HEK293T (cell line): ENCODE results near the gene FNDC3B.

Experiments used
- CTCF ChIA-PET: fragments of 350-600 bp; formaldehyde crosslinking; extraction: SDS; loops from one replicate; lab custom pipeline; 2021; ENCODE audit warnings: antibody characterized with exemption, inconsistent platforms; lab: Yijun Ruan, JAX
- POLR2A ChIA-PET: fragments of 350-600 bp; formaldehyde crosslinking; extraction: SDS; loops from one replicate; lab custom pipeline; 2020; ENCODE audit warnings: antibody characterized with exemption, inconsistent platforms; lab: Yijun Ruan, JAX
- DNase-seq: peaks from one replicate; pipeline ENCODE4 v3.0.0; 2012; ENCODE audit warnings: mixed read lengths; ENCODE audit errors: extremely low spot score
- ARNT ChIP-seq: fragments of 450-650 bp; IDR thresholded peaks from 2 replicates; pipeline ENCODE4 v1.6.1; 2017; ENCODE audit warnings: mild to moderate bottlenecking
- BHLHE40 ChIP-seq: fragments of 450-650 bp; IDR thresholded peaks from 2 replicates; pipeline ENCODE4 v1.6.1; 2016; ENCODE audit warnings: mild to moderate bottlenecking, moderate library complexity, borderline replicate concordance
- CTBP1 ChIP-seq: fragments of 450-650 bp; IDR thresholded peaks from 2 replicates; pipeline ENCODE4 v1.6.1; 2016; ENCODE audit warnings: borderline replicate concordance
- ELF4 ChIP-seq: fragments of 450-650 bp; IDR thresholded peaks from 2 replicates; pipeline ENCODE4 v1.6.1; 2017; ENCODE audit warnings: antibody characterized with exemption
- FOXA1 ChIP-seq: fragments of 450-650 bp; IDR thresholded peaks from 2 replicates; pipeline ENCODE4 v1.6.1; 2016; ENCODE audit warnings: mild to moderate bottlenecking
- FOXK2 ChIP-seq: fragments of 450-650 bp; IDR thresholded peaks from 2 replicates; pipeline ENCODE4 v1.6.1; 2016; ENCODE audit warnings: mild to moderate bottlenecking
- FOXM1 ChIP-seq: fragments of 450-650 bp; IDR thresholded peaks from 2 replicates; pipeline ENCODE4 v1.6.1; 2017; ENCODE audit warnings: mild to moderate bottlenecking, borderline replicate concordance
- HDGF ChIP-seq: fragments of 450-650 bp; IDR thresholded peaks from 2 replicates; pipeline ENCODE4 v1.6.1; 2017; ENCODE audit warnings: antibody characterized with exemption, borderline replicate concordance
- L3MBTL2 ChIP-seq: fragments of 450-650 bp; conservative IDR thresholded peaks from 2 replicates; pipeline ENCODE4 v1.6.1; 2016; ENCODE audit warnings: mild to moderate bottlenecking
- LEF1 ChIP-seq: fragments of 450-650 bp; IDR thresholded peaks from 2 replicates; pipeline ENCODE4 v1.6.1; 2017; ENCODE audit warnings: mild to moderate bottlenecking, borderline replicate concordance
- NFRKB ChIP-seq: fragments of 450-650 bp; IDR thresholded peaks from 2 replicates; pipeline ENCODE4 v1.6.1; 2016; ENCODE audit warnings: mild to moderate bottlenecking, moderate library complexity
- SP1 ChIP-seq: fragments of 450-650 bp; IDR thresholded peaks from 2 replicates; pipeline ENCODE4 v1.6.1; 2017
- SUZ12 ChIP-seq: fragments of 450-650 bp; IDR thresholded peaks from 2 replicates; pipeline ENCODE4 v1.6.1; 2016; ENCODE audit warnings: mild to moderate bottlenecking
- TARDBP ChIP-seq: fragments of 450-650 bp; IDR thresholded peaks from 2 replicates; pipeline ENCODE4 v1.6.1; 2016
- ZNF384 ChIP-seq: fragments of 450-650 bp; IDR thresholded peaks from 2 replicates; pipeline ENCODE4 v1.6.1; 2016
- TF ChIP-seq, protein P1 (sequence below): fragments of 450-650 bp; IDR thresholded peaks from 2 replicates; pipeline ENCODE4 v1.6.1; 2016

FNDC3B gene

DNA sequence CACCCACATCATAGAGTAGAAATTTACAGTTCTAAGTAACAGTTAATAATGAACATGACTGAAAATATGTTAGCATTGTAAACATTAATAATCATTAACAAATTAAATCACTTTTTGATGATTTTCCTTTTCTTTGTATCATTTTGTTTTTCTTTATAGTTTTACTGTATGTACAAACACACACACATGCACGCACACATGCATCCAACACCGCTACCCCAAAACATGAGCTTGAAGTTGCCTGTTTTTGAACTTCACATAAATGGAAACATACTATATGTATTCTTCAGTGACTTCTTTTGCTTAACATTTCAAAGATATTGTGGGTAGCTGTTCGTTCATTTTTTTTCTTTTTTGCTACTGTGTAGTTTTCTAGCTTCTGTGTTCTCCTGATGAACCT is 123.9 kb downstream of the FNDC3B start:
- ChIA-PET POLR2A (no interaction called here), CTCF (no interaction called here)
- DNase-seq = no peak
- TF ChIP-seq HDGF (no peak), NFRKB (no peak), FOXK2 (no peak), SP1 (no peak), FOXM1 (no peak), LEF1 (no peak), TARDBP (no peak), ARNT (no peak), ELF4 (no peak), L3MBTL2 (no peak), ZNF384 (no peak), FOXA1 (no peak), CTBP1 (no peak), BHLHE40 (no peak)
- TF ChIP-seq, protein P1, sequence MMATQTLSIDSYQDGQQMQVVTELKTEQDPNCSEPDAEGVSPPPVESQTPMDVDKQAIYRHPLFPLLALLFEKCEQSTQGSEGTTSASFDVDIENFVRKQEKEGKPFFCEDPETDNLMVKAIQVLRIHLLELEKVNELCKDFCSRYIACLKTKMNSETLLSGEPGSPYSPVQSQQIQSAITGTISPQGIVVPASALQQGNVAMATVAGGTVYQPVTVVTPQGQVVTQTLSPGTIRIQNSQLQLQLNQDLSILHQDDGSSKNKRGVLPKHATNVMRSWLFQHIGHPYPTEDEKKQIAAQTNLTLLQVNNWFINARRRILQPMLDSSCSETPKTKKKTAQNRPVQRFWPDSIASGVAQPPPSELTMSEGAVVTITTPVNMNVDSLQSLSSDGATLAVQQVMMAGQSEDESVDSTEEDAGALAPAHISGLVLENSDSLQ = no peak

DNA sequence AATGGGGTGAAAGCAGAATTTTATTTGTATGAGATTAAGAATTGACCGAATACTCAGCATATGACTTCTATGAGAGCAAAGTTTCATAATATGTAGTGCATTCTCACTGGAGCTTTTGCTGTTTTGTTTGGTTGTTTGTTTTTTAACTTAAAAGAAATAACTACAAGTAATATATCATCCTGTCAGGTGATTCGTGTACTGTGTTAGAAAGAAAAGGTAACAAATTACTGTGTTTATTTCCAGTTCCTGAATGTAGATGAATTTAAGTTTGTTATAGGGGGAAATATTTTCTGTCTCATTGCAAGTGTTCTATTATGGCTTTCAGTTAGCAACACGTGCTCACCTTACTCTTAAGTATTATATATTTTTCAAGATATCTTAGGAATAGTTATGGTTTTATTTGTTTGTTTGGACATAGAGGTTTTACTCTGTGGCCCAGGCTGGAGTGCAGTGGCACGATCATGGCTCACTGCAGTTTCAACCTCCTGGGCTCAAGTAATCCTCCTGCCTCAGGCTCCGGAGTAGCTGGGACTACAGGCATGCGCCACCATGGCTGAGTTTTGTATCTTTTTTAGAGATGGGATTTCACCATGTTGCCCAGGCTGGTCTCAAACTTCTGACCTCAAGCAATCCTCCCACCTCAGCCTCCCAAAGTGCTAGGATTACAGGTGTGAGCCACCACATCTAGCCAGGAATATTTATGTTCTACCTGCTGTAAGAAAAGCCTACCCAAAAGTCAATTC is 125.4 kb downstream of the FNDC3B start:
- CTCF ChIA-PET = no interaction called here
- TF ChIP-seq LEF1 = no peak
- POLR2A ChIA-PET = no interaction called here

DNA sequence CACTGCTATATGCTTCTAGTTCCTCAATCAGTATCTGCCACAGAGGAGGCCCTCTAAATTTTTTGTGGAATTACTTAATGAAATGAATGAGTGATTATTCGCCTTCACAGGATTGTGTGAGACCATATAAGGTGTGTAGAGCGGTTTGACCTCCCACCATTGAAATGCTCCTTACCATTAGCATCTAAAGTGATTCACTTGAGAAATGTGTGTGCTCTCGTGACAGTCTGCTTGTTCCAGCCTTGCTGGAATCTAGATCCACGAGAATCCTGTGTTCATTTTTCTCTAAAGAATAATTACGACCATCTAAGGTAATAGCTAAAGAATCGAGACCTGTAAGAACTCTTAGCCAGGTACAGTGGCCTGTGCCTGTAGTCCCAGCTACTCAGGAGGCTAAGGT is 126.9 kb downstream of the FNDC3B start:
- DNase-seq = no peak
- POLR2A ChIA-PET = no interaction called here
- CTCF ChIA-PET = no interaction called here
- TF ChIP-seq ARNT (no peak), FOXA1 (no peak), SUZ12 (no peak), SP1 (no peak), L3MBTL2 (no peak), ELF4 (no peak), LEF1 (no peak), HDGF (no peak), TARDBP (no peak), FOXM1 (no peak), FOXK2 (no peak), NFRKB (no peak)
- TF ChIP-seq, protein P1 = no peak

More for the DNA sequence above, 125.4 kb downstream of the FNDC3B start:
- DNase-seq = no peak

DNA sequence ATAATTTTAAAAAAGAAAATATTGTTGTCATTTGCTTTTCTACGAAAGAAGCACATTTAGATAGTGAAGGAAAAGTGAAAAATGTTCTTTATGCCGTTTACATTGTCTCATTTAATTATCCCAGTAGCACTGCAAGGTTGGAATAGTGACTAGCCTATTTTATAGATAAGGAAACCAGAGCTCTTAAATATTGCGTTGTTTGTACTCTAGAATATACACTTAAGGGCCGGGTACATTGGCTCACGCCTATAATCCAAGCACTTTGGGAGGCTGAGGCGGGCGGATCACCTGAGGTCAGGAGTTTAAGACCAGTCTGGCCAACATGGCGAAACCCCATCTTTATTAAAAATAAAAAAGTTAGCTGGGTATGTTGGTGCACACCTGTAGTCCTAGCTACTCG is 127.5 kb downstream of the FNDC3B start:
- CTCF ChIA-PET = no interaction called here

DNA sequence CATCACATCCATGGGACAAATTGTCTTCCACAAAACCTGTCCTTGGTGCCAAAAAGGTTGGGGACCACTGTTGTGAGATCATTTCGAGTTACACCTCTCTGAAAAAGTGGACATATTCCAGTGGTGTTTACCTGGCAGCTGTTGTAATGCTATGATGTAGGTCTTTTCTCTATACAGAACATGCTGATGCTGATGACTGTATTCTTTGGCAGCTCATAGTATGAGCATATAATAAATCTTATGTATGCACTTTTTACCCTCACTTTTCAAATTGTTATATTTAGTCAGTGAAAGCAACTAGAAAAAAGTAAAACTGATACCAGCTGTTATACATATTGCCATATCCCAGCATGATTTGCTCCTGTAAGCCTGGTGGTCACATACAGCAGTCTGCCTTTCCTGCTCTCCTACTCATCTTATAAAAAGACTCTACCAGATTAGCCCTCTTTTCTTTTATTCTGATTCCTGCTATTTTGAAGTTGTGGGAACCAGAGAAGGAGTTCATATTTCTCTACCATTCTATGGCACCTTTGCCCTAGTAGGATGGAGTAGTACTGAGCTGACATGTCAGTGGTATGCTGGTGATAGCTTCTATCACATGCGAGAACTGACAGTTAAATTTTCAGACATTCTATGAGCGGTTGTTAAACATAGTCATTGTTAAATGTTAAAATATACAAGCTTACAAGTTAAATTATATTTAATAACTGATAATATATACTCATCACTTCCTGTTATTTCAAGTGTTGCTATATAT is 128.7 kb downstream of the FNDC3B start:
- DNase-seq = no peak
- ChIA-PET POLR2A (no interaction called here), CTCF (no interaction called here)
- TF ChIP-seq, protein P1 = no peak
- TF ChIP-seq ARNT (no peak), BHLHE40 (no peak), HDGF (no peak), FOXM1 (no peak), L3MBTL2 (no peak), LEF1 (no peak), ZNF384 (no peak)

More for the DNA sequence above, 127.5 kb downstream of the FNDC3B start:
- DNase-seq = no peak
- POLR2A ChIA-PET = no interaction called here
- TF ChIP-seq TARDBP (no peak), CTBP1 (no peak), FOXM1 (no peak), FOXA1 (no peak), BHLHE40 (no peak), SUZ12 (no peak), HDGF (no peak), SP1 (no peak), LEF1 (no peak), FOXK2 (no peak), ZNF384 (no peak), L3MBTL2 (no peak), ARNT (no peak), ELF4 (no peak), NFRKB (no peak)
- TF ChIP-seq, protein P1 = no peak
